ENCODE results near the gene B3GNT7.
"Not testable (repeated sequence)": the region's sequence is repeated elsewhere in the genome, so short reads cannot be mapped to it uniquely, and the experiment has no call there.

The B3GNT7 gene

GRCh38 chr2:231386446-231386845, 9.1 kb upstream of the B3GNT7 start:
- peak; percentile 37 for DNase-seq

- no peak for DNase-seq
Measured at GRCh38 chr2:231387904-231388724, 7.4 kb upstream of the B3GNT7 start.

- DNase-seq: no peak
Measured at GRCh38 chr2:231388725-231389346, 6.7 kb upstream of the B3GNT7 start.

DNA sequence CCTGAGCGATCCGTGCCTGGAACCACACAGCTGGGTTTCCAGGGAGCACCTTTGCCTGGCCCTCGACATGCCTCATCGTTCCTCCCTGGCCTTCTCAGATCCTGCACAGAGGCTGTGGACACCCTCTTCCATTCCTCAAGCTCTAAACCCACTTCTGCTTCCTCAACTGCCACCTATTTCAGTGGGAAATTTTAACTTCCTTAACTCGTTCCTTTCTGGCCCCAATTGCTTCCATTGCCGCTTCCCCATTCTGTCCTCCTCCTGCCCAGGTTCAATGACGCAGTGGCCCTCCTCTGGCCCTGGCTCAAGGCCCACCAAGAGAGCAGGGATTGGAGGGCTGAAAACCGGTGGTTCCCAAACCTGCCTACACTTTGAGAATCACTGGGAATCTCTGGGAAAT, 4.8 kb upstream of the B3GNT7 start:
- no peak for DNase-seq

GRCh38 chr2:231391981-231392380, 3.5 kb upstream of the B3GNT7 start:
- DNase-seq: no peak

DNA sequence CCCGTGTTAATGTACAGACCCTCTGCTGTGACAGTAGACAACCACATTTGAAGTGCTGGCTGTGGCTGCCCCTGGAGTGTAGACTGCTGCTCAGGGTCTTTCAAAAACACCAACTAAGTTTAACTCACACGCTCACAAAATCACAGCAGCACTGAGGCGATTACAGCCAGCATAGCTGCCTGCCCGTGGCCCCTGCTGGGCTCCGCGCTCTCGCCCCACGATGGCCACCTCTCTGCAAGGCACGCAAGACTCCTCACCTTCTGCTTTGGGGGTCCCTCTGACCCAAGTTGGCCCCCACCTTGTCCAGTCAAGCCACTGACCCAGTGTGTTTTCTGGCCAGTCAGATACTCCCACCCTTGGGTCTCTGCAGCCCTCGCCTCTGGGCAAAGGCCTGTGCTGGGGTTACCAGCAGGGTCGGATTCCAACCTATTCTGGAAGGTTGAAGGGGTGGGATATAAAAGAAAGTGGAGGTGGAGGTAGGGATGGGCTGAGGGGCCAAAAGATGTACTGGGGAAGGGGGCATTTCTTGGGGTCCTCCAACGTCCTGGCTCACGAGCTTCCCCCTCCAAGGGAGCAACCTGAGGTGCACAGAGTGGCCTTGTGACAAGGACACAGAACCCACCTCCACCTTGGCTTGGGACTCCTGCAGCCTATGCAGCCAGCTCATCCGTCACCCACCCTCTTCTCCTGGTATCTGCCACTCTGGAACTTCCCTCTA, 2.9 kb upstream of the B3GNT7 start:
- DNase-seq: no peak

DNA sequence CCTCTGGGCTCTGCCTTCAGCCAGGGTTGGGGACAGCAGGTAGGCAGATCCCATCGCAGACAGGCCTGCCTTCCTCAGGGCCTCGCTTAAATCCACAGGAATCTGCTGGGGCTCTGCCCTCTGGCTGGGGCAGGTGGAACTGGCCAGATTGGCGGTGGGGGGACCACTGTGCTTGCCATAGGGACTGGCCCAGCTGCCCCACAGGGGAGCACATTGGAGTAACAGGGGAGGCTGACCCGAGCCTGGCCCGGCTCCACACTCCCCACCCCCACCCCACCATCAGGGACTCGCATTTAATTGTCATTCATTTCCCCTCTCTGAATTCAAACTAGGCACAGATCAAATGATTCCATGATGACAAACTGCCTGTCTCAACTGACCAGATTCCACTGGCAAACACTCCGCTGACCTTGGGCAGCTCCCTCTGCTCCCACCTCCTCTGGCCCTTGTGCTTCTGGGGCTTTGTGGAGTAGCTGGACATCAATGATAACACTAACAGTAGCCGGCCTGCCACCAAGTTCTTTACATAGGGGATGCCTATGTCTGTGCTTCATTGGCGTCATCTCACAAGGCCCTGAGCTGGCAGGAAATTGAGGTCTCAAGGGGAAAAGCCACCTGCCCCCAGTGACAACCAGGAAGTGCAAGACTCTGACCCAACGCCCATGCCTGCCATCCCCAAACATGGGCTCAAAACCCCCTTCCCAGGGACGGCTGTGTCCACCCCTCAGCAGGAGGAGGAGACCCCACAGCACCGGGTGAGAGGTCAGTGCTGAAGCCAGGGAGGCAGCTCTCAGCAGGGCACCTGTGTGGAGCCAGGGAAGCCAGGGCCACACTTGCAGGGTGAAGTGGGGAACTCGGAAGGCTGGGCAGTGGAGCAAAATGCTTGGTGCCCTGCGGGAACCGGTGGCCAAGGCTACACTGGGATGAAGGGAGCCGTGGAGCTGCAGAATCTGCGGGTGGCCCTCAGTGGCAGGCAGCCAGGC, 2.1 kb upstream of the B3GNT7 start:
- DNase-seq: peak; percentile 80

GRCh38 chr2:231394211-231395141, 1.0 kb upstream of the B3GNT7 start:
- peak; percentile 81 for DNase-seq

- no peak for DNase-seq
Measured at GRCh38 chr2:231396058-231396821, 730 bp downstream of the B3GNT7 start.

DNA sequence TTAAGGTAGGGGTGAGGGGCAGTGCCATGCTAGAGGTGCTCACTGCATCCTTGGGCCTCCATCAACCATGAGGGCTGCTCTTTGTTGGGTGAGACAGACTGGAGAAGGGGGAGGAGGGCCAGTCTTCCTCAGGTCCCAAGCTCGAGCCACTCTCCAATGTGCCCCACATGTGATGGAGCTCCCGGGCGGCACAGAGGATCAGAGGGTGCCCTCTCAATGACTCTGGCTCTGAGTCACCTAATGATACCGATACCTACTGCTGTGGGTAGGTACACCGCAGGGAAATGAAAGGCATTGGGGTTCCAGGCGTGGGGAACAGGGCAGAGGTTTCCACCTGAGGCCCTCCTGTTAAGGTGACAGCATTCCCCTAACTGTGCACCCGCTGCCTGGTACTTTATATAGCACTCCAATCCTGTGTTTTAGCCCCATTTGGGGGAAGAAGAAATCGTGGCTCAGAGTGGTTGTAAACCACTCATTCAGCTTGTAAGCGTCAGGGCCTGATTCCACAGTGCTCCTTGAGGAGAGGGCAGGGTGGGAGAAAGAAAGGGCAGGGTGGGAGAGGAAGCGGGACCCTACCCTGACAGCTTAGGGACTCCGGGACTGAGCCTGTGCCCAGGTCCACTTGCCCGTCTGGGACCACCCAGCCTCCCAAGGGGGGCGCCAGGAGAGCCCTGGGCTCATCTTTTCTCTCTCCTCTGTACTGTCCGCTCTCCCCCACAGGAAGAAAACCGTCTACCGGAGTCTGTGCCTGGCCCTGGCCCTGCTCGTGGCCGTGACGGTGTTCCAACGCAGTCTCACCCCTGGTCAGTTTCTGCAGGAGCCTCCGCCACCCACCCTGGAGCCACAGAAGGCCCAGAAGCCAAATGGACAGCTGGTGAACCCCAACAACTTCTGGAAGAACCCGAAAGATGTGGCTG, 1.8 kb downstream of the B3GNT7 start:
- no peak for DNase-seq

- DNase-seq: no peak
Measured at GRCh38 chr2:231397928-231398294, 2.4 kb downstream of the B3GNT7 start.

- DNase-seq: no peak
Measured at GRCh38 chr2:231398585-231398984, 3.1 kb downstream of the B3GNT7 start.

- DNase-seq: no peak
Measured at GRCh38 chr2:231399046-231399852, 3.7 kb downstream of the B3GNT7 start.

GRCh38 chr2:231399853-231400680, 4.6 kb downstream of the B3GNT7 start:
- no peak for DNase-seq

DNA sequence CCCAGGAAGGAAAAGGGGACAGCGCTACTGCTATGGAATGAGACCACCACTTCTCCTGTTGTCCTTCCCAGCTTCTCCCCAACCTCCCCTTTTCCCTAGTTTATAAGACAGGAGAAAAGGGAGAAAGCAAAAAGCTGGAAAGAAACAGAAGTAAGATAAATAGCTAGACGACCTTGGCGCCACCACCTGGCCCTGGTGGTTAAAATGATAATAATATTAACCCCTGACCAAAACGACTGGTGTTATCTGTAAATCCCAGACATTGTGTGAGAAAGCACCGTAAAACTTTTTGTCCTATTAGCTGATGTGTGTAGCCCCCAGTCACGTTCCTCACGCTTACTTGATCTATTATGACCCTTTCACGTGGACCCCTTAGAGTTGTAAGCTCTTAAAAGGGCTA, 5.2 kb downstream of the B3GNT7 start:
- not testable (repeated sequence) for DNase-seq

DNA sequence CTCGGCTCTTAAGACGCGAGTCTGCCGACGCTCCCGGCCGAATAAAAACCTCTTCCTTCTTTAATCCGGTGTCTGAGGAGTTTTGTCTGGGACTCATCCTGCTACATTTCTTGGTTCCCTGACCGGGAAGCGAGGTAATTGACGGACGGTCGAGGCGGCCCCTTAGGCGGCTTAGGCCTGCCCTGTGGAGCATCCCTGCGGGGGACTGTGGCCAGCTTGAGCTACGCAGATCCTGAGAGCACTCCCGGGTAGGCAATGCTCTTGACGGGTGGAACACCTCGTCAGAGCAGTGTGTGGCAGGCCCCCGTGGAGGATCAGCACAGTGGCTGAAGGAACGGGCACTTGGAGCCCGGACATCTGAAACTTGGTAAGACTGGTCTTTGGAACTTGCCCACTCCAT, 5.6 kb downstream of the B3GNT7 start:
- not testable (repeated sequence) for DNase-seq

- not testable (repeated sequence) for DNase-seq
Measured at GRCh38 chr2:231403421-231404182, 8.1 kb downstream of the B3GNT7 start.

All from NK-92 treated with Interleukin-12 subunit alpha and Interleukin-12 subunit beta, amount 100 ng/mL, for 24 hours (cell line).